OCI-LY7 (cell line): ENCODE data around the gene ZNF831. TPM values are rescaled to one million over a fixed set of nuclear protein-coding genes. Genes with fewer than 3 reads are reported as not detected.

Experiments used
- BruUV-seq: library from RNA; stranded (reverse); fragments of 400-500 nt; replicated peaks from 2 replicates; lab custom pipeline; 2021; lab: Mats Ljungman, UMichigan
- CTCF ChIA-PET: fragments of 300-600 bp; sonication (Branson Sonifier 250); formaldehyde crosslinking; loops from one replicate; lab custom pipeline; 2022; ENCODE audit warnings: antibody characterized with exemption; ENCODE audit not compliant: unreplicated experiment; lab: Charles Lee
- POLR2A ChIA-PET: fragments of 300-600 bp; sonication (Branson Sonifier 250); formaldehyde crosslinking; loops from one replicate; lab custom pipeline; 2022; ENCODE audit warnings: antibody characterized with exemption; lab: Charles Lee
- DNase-seq: peaks from one replicate; pipeline ENCODE4 v3.0.0-alpha.2; 2015; ENCODE audit warnings: low spot score
- H2AFZ ChIP-seq: fragments of 200-600 bp; sonication (generic), shearing (Covaris generic); 2 replicates; pipeline ENCODE4 v1.6.1; 2014; ENCODE audit warnings: mild to moderate bottlenecking, antibody characterized with exemption, low read length, moderate library complexity
- H3K27ac ChIP-seq: fragments of 200-600 bp; sonication (generic); 2 replicates; pipeline ENCODE4 v1.5.1; 2014; ENCODE audit warnings: mixed run types, low read depth, mild to moderate bottlenecking, moderate library complexity, low read length, inconsistent platforms; ENCODE audit not compliant: poor library complexity, severe bottlenecking
- H3K36me3 ChIP-seq: fragments of 200-600 bp; sonication (generic); 2 replicates; pipeline ENCODE4 v1.6.1; 2014; ENCODE audit warnings: mild to moderate bottlenecking, antibody characterized with exemption, low read length, moderate library complexity, mixed read lengths; ENCODE audit not compliant: insufficient read depth
- H3K4me1 ChIP-seq: fragments of 200-600 bp; sonication (generic); 2 replicates; pipeline ENCODE4 v1.5.1; 2014; ENCODE audit warnings: mild to moderate bottlenecking, low read length; ENCODE audit not compliant: insufficient read depth, poor library complexity, severe bottlenecking
- H3K4me2 ChIP-seq: fragments of 200-600 bp; sonication (generic); 2 replicates; pipeline ENCODE4 v1.6.1; 2014; ENCODE audit warnings: mild to moderate bottlenecking, low read length
- H3K4me3 ChIP-seq: fragments of 200-600 bp; sonication (generic); 2 replicates; pipeline ENCODE4 v1.5.1; 2014; ENCODE audit warnings: mild to moderate bottlenecking, low read depth, low read length; ENCODE audit not compliant: poor library complexity, severe bottlenecking
- H3K79me2 ChIP-seq: fragments of 200-600 bp; sonication (generic); 2 replicates; pipeline ENCODE4 v1.6.1; 2016; ENCODE audit warnings: low read depth, mild to moderate bottlenecking, low read length, moderate library complexity, mixed read lengths; ENCODE audit not compliant: insufficient read depth
- H3K9me2 ChIP-seq: fragments of 200-600 bp; sonication (generic); 2 replicates; pipeline ENCODE4 v1.6.1; 2016; ENCODE audit warnings: mild to moderate bottlenecking, low read length, mixed read lengths; ENCODE audit not compliant: insufficient read depth
- H3K9me3 ChIP-seq: fragments of 200-600 bp; sonication (generic); 2 replicates; pipeline ENCODE4 v1.6.1; 2014; ENCODE audit warnings: mild to moderate bottlenecking, mixed run types, low read length, mixed read lengths
- H4K20me1 ChIP-seq: fragments of 200-600 bp; sonication (generic); 2 replicates; pipeline ENCODE4 v1.6.1; 2014; ENCODE audit warnings: mild to moderate bottlenecking, antibody characterized with exemption, low read length, moderate library complexity, mixed read lengths; ENCODE audit not compliant: insufficient read depth
- CTCF ChIP-seq: fragments of 200-600 bp; sonication (generic); conservative IDR thresholded peaks from 2 replicates; pipeline ENCODE4 v1.5.1; 2014; ENCODE audit warnings: mild to moderate bottlenecking, antibody characterized with exemption, low read length, moderate library complexity, mixed read lengths
- EZH2phosphoT487 ChIP-seq: fragments of 200-600 bp; sonication (generic); IDR thresholded peaks from 2 replicates; pipeline ENCODE4 v1.6.1; 2018; ENCODE audit warnings: low read depth, borderline replicate concordance, mild to moderate bottlenecking, mixed run types, antibody characterized with exemption, low read length, moderate library complexity, mixed read lengths
- intact Hi-C: fragments of 100-400 bp; cut with micrococcal nuclease; formaldehyde crosslinking; loops from one replicate; pipeline ENCODE4 v1.10.0; 2022; ENCODE audit not compliant: unreplicated experiment
- total RNA-seq, 2 experiments: library from RNA; depleted of rRNA in 1 of 2; stranded (reverse); fragments of >200 nt in 1 of 2; shearing (Covaris generic) in 1 of 2; gene quantifications; 2 replicates each; pipeline ENCODE4 v1.2.3, GENCODE V29; 2014 to 2022

Gene ZNF831
- total RNA-seq, 2 experiments from 2014 or later, result 5.9 to 6.3 TPM

GRCh38 chr20:59171986-59172385, 8.4 kb downstream of the ZNF831 start:
- CTCF ChIA-PET, result no interaction called here
- no TSS peak for BruUV-seq
- H3K4me1 ChIP-seq, result peaks cover 21% of the 10 kb centered on the region

GRCh38 chr20:59173938-59174491, 10.4 kb downstream of the ZNF831 start:
- Histone ChIP-seq H3K27ac (no peak overlapping the region), H4K20me1 (no peaks in the 10 kb centered on the region), H3K4me3 (no peak overlapping the region), H3K9me3 (no peaks in the 10 kb centered on the region), H3K79me2 (peaks cover 12% of the 10 kb centered on the region; the same call in 1 of the 2 replicates), H3K9me2 (no peaks in the 10 kb centered on the region), H3K36me3 (peaks cover 23% of the 10 kb centered on the region), H2AFZ (no peak overlapping the region), H3K4me2 (no peak overlapping the region), H3K4me1 (peaks cover 13% of the 10 kb centered on the region)
- TF ChIP-seq EZH2phosphoT487, result no peak
- intact Hi-C loops, result no loop called here
- no TSS peak for BruUV-seq
- DNase-seq, result no peak
- CTCF ChIA-PET, result interaction anchor here (1.7 to 1.8 kb wide), 2 partner anchors 10 to 51 kb away, joined by 3 to 5 read pairs; partner anchors contain the start of gene ZNF831
- POLR2A ChIA-PET, result interaction anchor here (1.6 to 2.0 kb wide), 2 partner anchors 8 to 9 kb away, joined by 5 to 10 read pairs; no protein-coding TSS in a partner anchor

More at GRCh38 chr20:59171986-59172385, 8.4 kb downstream of the ZNF831 start:
- H3K4me2 ChIP-seq, result no peak overlapping the region
- TF ChIP-seq CTCF, result no peak
- TF ChIP-seq EZH2phosphoT487, result no peak
- no peak overlapping the region for H2AFZ ChIP-seq
- H4K20me1 ChIP-seq, result no peaks in the 10 kb centered on the region
- DNase-seq, result no peak
- no peak overlapping the region for H3K27ac ChIP-seq
- no peaks in the 10 kb centered on the region for H3K9me3 ChIP-seq
- H3K79me2 ChIP-seq, result peaks cover 32% of the 10 kb centered on the region
- POLR2A ChIA-PET, result no interaction called here
- intact Hi-C loops, result no loop called here
- peaks cover 19% of the 10 kb centered on the region for H3K36me3 ChIP-seq
- H3K9me2 ChIP-seq, result no peaks in the 10 kb centered on the region
- no peak overlapping the region for H3K4me3 ChIP-seq

GRCh38 chr20:59175002-59175401, 11.4 kb downstream of the ZNF831 start:
- no peak overlapping the region for H3K4me2 ChIP-seq
- peaks cover 23% of the 10 kb centered on the region for H3K36me3 ChIP-seq
- DNase-seq, result no peak
- ChIA-PET POLR2A (interaction anchor here (2.0 kb wide), 1 partner anchor 10 kb away, joined by 10 read pairs; no protein-coding TSS in a partner anchor), CTCF (no interaction called here)
- H3K4me1 ChIP-seq, result peaks cover 12% of the 10 kb centered on the region
- peaks cover 4% of the 10 kb centered on the region; the same call in 1 of the 2 replicates for H3K79me2 ChIP-seq
- no TSS peak for BruUV-seq
- H3K27ac ChIP-seq, result no peak overlapping the region
- intact Hi-C loops, result no loop called here
- H2AFZ ChIP-seq, result no peak overlapping the region
- H3K4me3 ChIP-seq, result no peak overlapping the region
- TF ChIP-seq CTCF (no peak), EZH2phosphoT487 (no peak)
- no peaks in the 10 kb centered on the region for H3K9me2 ChIP-seq
- H3K9me3 ChIP-seq, result no peaks in the 10 kb centered on the region
- no peaks in the 10 kb centered on the region for H4K20me1 ChIP-seq
